ENCODE measurements around the gene ATP11A.

GRCh38 chr13:112903606-112904195 lies 213.9 kb downstream of the ATP11A start:
- TF ChIP-seq POLR2A (IDR thresholded peaks at IDR 0.05; ENCODE audit: low read length) (no peak), GATA1 (IDR thresholded peaks at IDR 0.05; ENCODE audit: low read depth, low read length) (no peak)

Data from erythroblast (primary cell).